NCI-H146 (cell line): ENCODE measurements around the gene PCDHB13.
A peak's percentile ranks its signal among the peaks of the same experiment; 100 is the strongest.
"Not testable (repeated sequence)": the region's sequence is repeated elsewhere in the genome, so short reads cannot be mapped to it uniquely, and the experiment has no call there.

ENCODE experiments used
- DNase-seq: peaks from one replicate; lab custom pipeline; 2025; lab: John Stamatoyannopoulos, UW

The PCDHB13 gene

GRCh38 chr5:141213656-141214339, at the start of gene PCDHB13:
TSS of gene PCDHB13 (plus strand) at chr5:141213919. CDS start at chr5:141214124, 205 bp downstream.
- peak; percentile 72 for DNase-seq

- DNase-seq: peak; percentile 31
Observed at GRCh38 chr5:141172381-141173204, 41.1 kb upstream of the PCDHB13 start, which contains the start of gene PCDHB7. TSS of gene PCDHB7 (plus strand) at chr5:141172644. CDS start at chr5:141172836, 192 bp downstream.

- not testable (repeated sequence) for DNase-seq
Observed at GRCh38 chr5:141174291-141175104, 39.2 kb upstream of the PCDHB13 start.

- DNase-seq: no peak
Observed at GRCh38 chr5:141175933-141176332, 37.8 kb upstream of the PCDHB13 start.

- DNase-seq: peak; percentile 58
Observed at GRCh38 chr5:141177577-141178191, 36.0 kb upstream of the PCDHB13 start, which contains the start of gene PCDHB8. TSS of gene PCDHB8 (plus strand) at chr5:141177790. CDS start at chr5:141178035, 245 bp downstream.

- DNase-seq: not testable (repeated sequence)
Observed at GRCh38 chr5:141179371-141179770, 34.3 kb upstream of the PCDHB13 start.

GRCh38 chr5:141179876-141180275, 33.8 kb upstream of the PCDHB13 start:
- DNase-seq: not testable (repeated sequence)

- DNase-seq: no peak
Observed at GRCh38 chr5:141180313-141180712, 33.4 kb upstream of the PCDHB13 start.

- no peak for DNase-seq
Observed at GRCh38 chr5:141182248-141182647, 31.5 kb upstream of the PCDHB13 start, which contains the start of gene PCDHB16. TSS of gene PCDHB16 (plus strand) at chr5:141182387. CDS start at chr5:141182560, 173 bp downstream.

GRCh38 chr5:141184117-141184855, 29.4 kb upstream of the PCDHB13 start:
- not testable (repeated sequence) for DNase-seq

- DNase-seq: peak; percentile 69
Observed at GRCh38 chr5:141186897-141187512, 26.7 kb upstream of the PCDHB13 start, which contains the start of gene PCDHB9. TSS of gene PCDHB9 (plus strand) at chr5:141187161. CDS start at chr5:141187319, 158 bp downstream.

GRCh38 chr5:141188682-141189081, 25.0 kb upstream of the PCDHB13 start:
- not testable (repeated sequence) for DNase-seq

GRCh38 chr5:141189131-141189530, 24.6 kb upstream of the PCDHB13 start:
- DNase-seq: not testable (repeated sequence)

- peak; percentile 46 for DNase-seq
Observed at GRCh38 chr5:141192110-141192725, 21.5 kb upstream of the PCDHB13 start, which contains the start of gene PCDHB10. TSS of gene PCDHB10 (plus strand) at chr5:141192353. CDS start at chr5:141192553, 200 bp downstream.

GRCh38 chr5:141194332-141194731, 19.4 kb upstream of the PCDHB13 start:
- DNase-seq: not testable (repeated sequence)

- no peak for DNase-seq
Observed at GRCh38 chr5:141196363-141196762, 17.4 kb upstream of the PCDHB13 start.

- DNase-seq: peak; percentile 58
Observed at GRCh38 chr5:141199359-141200235, 14.1 kb upstream of the PCDHB13 start, which contains the start of gene PCDHB11. TSS of gene PCDHB11 (plus strand) at chr5:141199627. CDS start at chr5:141199775, 148 bp downstream.

GRCh38 chr5:141201126-141201525, 12.6 kb upstream of the PCDHB13 start:
- not testable (repeated sequence) for DNase-seq
